Ishikawa (cell line): ENCODE measurements around the gene PTK6.

Experiments used
- CEBPB ChIP-seq: IDR thresholded peaks from 2 replicates; pipeline ENCODE4 v1.6.1; 2012
- EP300 ChIP-seq: IDR thresholded peaks from 2 replicates; pipeline ENCODE4 v1.6.1; 2012; ENCODE audit warnings: borderline replicate concordance
- MAX ChIP-seq: IDR thresholded peaks from 2 replicates; pipeline ENCODE4 v1.6.1; 2012
- NFIC ChIP-seq: IDR thresholded peaks from 2 replicates; pipeline ENCODE4 v1.6.1; 2012
- RAD21 ChIP-seq: IDR thresholded peaks from 2 replicates; pipeline ENCODE4 v1.6.1; 2012; ENCODE audit warnings: low read depth
- TAF1 ChIP-seq: IDR thresholded peaks from 2 replicates; pipeline ENCODE4 v1.6.1; 2012; ENCODE audit warnings: low read depth, mild to moderate bottlenecking
- TCF12 ChIP-seq: IDR thresholded peaks from 2 replicates; pipeline ENCODE4 v1.6.1; 2012; ENCODE audit warnings: low read depth
- TEAD4 ChIP-seq: IDR thresholded peaks from 2 replicates; pipeline ENCODE4 v1.6.1; 2012
- USF1 ChIP-seq: IDR thresholded peaks from 2 replicates; pipeline ENCODE4 v1.6.1; 2012
- YY1 ChIP-seq: IDR thresholded peaks from 2 replicates; pipeline ENCODE4 v1.6.1; 2012; ENCODE audit warnings: low read depth
- TF ChIP-seq, protein P1 (sequence below): IDR thresholded peaks from 2 replicates; pipeline ENCODE4 v1.6.1; 2012; ENCODE audit warnings: low read depth, mild to moderate bottlenecking

DNA sequence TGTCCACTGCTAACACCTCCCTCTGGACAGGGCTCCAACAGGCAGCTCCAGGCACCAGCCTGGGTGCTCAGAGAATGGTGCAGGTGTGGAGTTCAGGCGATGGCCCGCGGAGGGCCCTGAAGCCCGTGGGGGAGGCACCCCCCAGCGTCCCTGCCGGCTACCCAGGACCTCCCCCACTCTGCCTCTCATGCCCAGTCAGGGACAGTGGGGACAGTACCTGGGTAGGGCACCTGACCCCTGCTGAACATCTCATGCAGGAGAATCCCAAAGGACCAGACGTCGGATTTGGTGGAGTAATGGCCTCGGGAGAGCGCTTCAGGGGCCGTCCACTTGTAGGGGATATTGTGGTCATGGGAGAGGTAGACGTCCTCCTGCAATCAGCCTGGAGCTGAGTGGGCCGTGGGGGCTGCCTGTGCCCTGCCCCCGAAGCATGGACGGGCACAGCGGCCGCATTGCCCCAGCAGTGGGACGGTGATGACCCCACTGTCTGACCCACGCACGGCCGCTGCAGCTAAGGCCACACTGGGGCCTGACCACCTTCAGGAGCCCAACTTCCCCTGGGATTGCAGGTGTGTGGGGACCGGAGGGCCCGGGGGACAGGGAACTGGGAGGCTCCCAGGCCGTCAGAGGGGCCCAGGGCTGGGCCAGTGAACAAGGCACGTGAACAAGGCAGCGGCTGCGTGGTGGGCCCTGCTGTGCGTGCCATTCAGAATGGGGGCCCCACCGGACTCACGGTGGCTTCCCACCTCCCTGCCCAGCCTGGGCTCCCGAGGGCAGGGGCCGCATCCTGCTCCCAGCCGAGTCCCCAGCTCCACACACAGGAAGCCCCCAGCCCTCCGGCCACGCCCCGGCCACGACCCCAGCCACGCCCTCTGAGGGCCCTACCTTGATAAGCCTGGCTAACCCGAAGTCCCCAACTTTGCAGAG is 7.1 kb downstream of the PTK6 start:
- TF ChIP-seq TAF1 (no peak), RAD21 (no peak), TEAD4 (no peak), MAX (no peak), EP300 (no peak), TCF12 (no peak), CEBPB (no peak), NFIC (no peak), YY1 (no peak), USF1 (no peak)
- TF ChIP-seq, protein P1, sequence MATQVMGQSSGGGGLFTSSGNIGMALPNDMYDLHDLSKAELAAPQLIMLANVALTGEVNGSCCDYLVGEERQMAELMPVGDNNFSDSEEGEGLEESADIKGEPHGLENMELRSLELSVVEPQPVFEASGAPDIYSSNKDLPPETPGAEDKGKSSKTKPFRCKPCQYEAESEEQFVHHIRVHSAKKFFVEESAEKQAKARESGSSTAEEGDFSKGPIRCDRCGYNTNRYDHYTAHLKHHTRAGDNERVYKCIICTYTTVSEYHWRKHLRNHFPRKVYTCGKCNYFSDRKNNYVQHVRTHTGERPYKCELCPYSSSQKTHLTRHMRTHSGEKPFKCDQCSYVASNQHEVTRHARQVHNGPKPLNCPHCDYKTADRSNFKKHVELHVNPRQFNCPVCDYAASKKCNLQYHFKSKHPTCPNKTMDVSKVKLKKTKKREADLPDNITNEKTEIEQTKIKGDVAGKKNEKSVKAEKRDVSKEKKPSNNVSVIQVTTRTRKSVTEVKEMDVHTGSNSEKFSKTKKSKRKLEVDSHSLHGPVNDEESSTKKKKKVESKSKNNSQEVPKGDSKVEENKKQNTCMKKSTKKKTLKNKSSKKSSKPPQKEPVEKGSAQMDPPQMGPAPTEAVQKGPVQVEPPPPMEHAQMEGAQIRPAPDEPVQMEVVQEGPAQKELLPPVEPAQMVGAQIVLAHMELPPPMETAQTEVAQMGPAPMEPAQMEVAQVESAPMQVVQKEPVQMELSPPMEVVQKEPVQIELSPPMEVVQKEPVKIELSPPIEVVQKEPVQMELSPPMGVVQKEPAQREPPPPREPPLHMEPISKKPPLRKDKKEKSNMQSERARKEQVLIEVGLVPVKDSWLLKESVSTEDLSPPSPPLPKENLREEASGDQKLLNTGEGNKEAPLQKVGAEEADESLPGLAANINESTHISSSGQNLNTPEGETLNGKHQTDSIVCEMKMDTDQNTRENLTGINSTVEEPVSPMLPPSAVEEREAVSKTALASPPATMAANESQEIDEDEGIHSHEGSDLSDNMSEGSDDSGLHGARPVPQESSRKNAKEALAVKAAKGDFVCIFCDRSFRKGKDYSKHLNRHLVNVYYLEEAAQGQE: no peak
